ENCODE measurements around the gene DHX8.
"Not testable (repeated sequence)": the region's sequence is repeated elsewhere in the genome, so short reads cannot be mapped to it uniquely, and the experiment has no call there.

The DHX8 gene

GRCh38 chr17:43483674-43484551 is at the start of gene DHX8:
TSS of gene DHX8 (plus strand) at chr17:43483975. CDS start at chr17:43484038, 63 bp downstream.
- DNase-seq (ENCODE audit: low spot score) = peak; percentile 100

GRCh38 chr17:43434902-43435319 is 48.9 kb upstream of the DHX8 start:
- no peak for DNase-seq (ENCODE audit: low spot score)

GRCh38 chr17:43437756-43438155 is 46.0 kb upstream of the DHX8 start:
- no peak for DNase-seq (ENCODE audit: low spot score)

- DNase-seq (ENCODE audit: low spot score) = no peak
Measured at GRCh38 chr17:43438626-43439025, 45.1 kb upstream of the DHX8 start.

GRCh38 chr17:43439041-43439440 is 44.7 kb upstream of the DHX8 start:
- DNase-seq (ENCODE audit: low spot score) = no peak

- DNase-seq (ENCODE audit: low spot score) = no peak
Measured at GRCh38 chr17:43442711-43443110, 41.1 kb upstream of the DHX8 start.

GRCh38 chr17:43443381-43443780 is 40.4 kb upstream of the DHX8 start:
- DNase-seq (ENCODE audit: low spot score) = no peak

- DNase-seq (ENCODE audit: low spot score) = no peak
Measured at GRCh38 chr17:43444223-43445008, 39.4 kb upstream of the DHX8 start.

GRCh38 chr17:43445009-43445589 is 38.7 kb upstream of the DHX8 start:
- no peak for DNase-seq (ENCODE audit: low spot score)

GRCh38 chr17:43446773-43447172 is 37.0 kb upstream of the DHX8 start:
- no peak for DNase-seq (ENCODE audit: low spot score)

GRCh38 chr17:43448720-43449469 is 34.9 kb upstream of the DHX8 start:
- no peak for DNase-seq (ENCODE audit: low spot score)

GRCh38 chr17:43449470-43450248 is 34.1 kb upstream of the DHX8 start:
- DNase-seq (ENCODE audit: low spot score) = no peak

- DNase-seq (ENCODE audit: low spot score) = not testable (repeated sequence)
Measured at GRCh38 chr17:43450791-43451190, 33.0 kb upstream of the DHX8 start.

- DNase-seq (ENCODE audit: low spot score) = not testable (repeated sequence)
Measured at GRCh38 chr17:43451741-43452140, 32.0 kb upstream of the DHX8 start.

- no peak for DNase-seq (ENCODE audit: low spot score)
Measured at GRCh38 chr17:43453331-43453812, 30.4 kb upstream of the DHX8 start.

- DNase-seq (ENCODE audit: low spot score) = no peak
Measured at GRCh38 chr17:43454868-43455267, 28.9 kb upstream of the DHX8 start.

- DNase-seq (ENCODE audit: low spot score) = no peak
Measured at GRCh38 chr17:43456029-43456428, 27.7 kb upstream of the DHX8 start.

GRCh38 chr17:43456661-43457361 is 27.0 kb upstream of the DHX8 start:
- DNase-seq (ENCODE audit: low spot score) = no peak

- no peak for DNase-seq (ENCODE audit: low spot score)
Measured at GRCh38 chr17:43457362-43457692, 26.4 kb upstream of the DHX8 start.

GRCh38 chr17:43459878-43460277 is 23.9 kb upstream of the DHX8 start:
- DNase-seq (ENCODE audit: low spot score) = not testable (repeated sequence)
